HEK293 (cell line): ENCODE results near the gene GALNT2.
A peak's percentile ranks its signal among the peaks of the same experiment; 100 is the strongest.

ENCODE experiments used
- CTCF ChIA-PET: fragments of 350-600 bp; formaldehyde crosslinking; extraction: SDS; loops from one replicate; lab custom pipeline; 2021; ENCODE audit warnings: antibody characterized with exemption; lab: Yijun Ruan, JAX
- POLR2A ChIA-PET: fragments of 300-600 bp; formaldehyde crosslinking; extraction: SDS; loops from one replicate; lab custom pipeline; 2020; ENCODE audit warnings: antibody characterized with exemption, inconsistent platforms; lab: Yijun Ruan, JAX
- H3K27ac ChIP-seq: fragments of 200-500 bp; sonication (Bioruptor generic); 2 replicates; pipeline ENCODE4 v1.5.1; 2014; ENCODE audit warnings: low read depth, low read length, control low read depth, inconsistent platforms; ENCODE audit errors: extremely low read depth
- H3K36me3 ChIP-seq, 2 experiments: fragments of 200-500 bp in 1 of 2; sonication (Bioruptor generic) in 1 of 2; 1 replicate in 1 of 2; 2 replicates in 1 of 2; pipeline ENCODE4 v1.5.1; 2014 to 2017; ENCODE audit warnings: inconsistent platforms in 2 of 2, low read length in 2 of 2; ENCODE audit not compliant: control insufficient read depth in 2 of 2, insufficient read depth in 1 of 2
- H3K4me1 ChIP-seq: fragments of 200-500 bp; sonication (Bioruptor generic); 2 replicates; pipeline ENCODE4 v1.5.1; 2014; ENCODE audit warnings: mild to moderate bottlenecking, low read length, inconsistent platforms; ENCODE audit not compliant: control insufficient read depth, insufficient read depth
- H3K4me3 ChIP-seq: 2 replicates; pipeline ENCODE4 v1.5.1; 2011; ENCODE audit warnings: low read depth, mild to moderate bottlenecking, control low read depth, low read length, moderate library complexity
- H3K9me3 ChIP-seq: fragments of 200-500 bp; sonication (Bioruptor generic); 2 replicates; pipeline ENCODE4 v1.5.1; 2014; ENCODE audit warnings: low read depth, low read length, inconsistent platforms; ENCODE audit not compliant: control insufficient read depth, insufficient read depth
- FEZF1 ChIP-seq: fragments of 450-650 bp; formaldehyde crosslinking; IDR thresholded peaks from 2 replicates; pipeline ENCODE4 v1.5.1; 2016; ENCODE audit warnings: missing biosample characterization, missing genetic modification characterization
- GLIS1 ChIP-seq: fragments of 450-650 bp; formaldehyde crosslinking; IDR thresholded peaks from 2 replicates; pipeline ENCODE4 v1.5.1; 2016; ENCODE audit warnings: missing biosample characterization, missing genetic modification characterization
- IKZF3 ChIP-seq: fragments of 450-650 bp; IDR thresholded peaks from 2 replicates; pipeline ENCODE4 v1.5.0; 2018; ENCODE audit warnings: missing biosample characterization, mild to moderate bottlenecking, missing genetic modification characterization, moderate library complexity
- PRDM1 ChIP-seq: fragments of 450-650 bp; formaldehyde crosslinking; IDR thresholded peaks from 2 replicates; pipeline ENCODE4; 2016; ENCODE audit warnings: missing biosample characterization, missing genetic modification characterization
- PRDM6 ChIP-seq: fragments of 450-650 bp; formaldehyde crosslinking; IDR thresholded peaks from 2 replicates; pipeline ENCODE4 v1.5.1; 2017; ENCODE audit warnings: missing biosample characterization, missing genetic modification characterization
- SALL2 ChIP-seq: fragments of 450-650 bp; formaldehyde crosslinking; IDR thresholded peaks from 2 replicates; pipeline ENCODE4 v1.5.0; 2017; ENCODE audit warnings: missing biosample characterization, mild to moderate bottlenecking, missing genetic modification characterization, borderline replicate concordance
- SCRT1 ChIP-seq: fragments of 450-650 bp; formaldehyde crosslinking; IDR thresholded peaks from 2 replicates; pipeline ENCODE4 v1.5.1; 2016; ENCODE audit warnings: missing biosample characterization, missing genetic modification characterization, borderline replicate concordance
- SCRT2 ChIP-seq: fragments of 450-650 bp; formaldehyde crosslinking; IDR thresholded peaks from 2 replicates; pipeline ENCODE4 v1.5.1; 2016; ENCODE audit warnings: missing biosample characterization, missing genetic modification characterization
- YY1 ChIP-seq: fragments of 450-650 bp; formaldehyde crosslinking; IDR thresholded peaks from 2 replicates; pipeline ENCODE4 v1.5.1; 2018; ENCODE audit warnings: missing biosample characterization, missing genetic modification characterization
- ZBTB1 ChIP-seq: fragments of 450-650 bp; formaldehyde crosslinking; IDR thresholded peaks from 2 replicates; pipeline ENCODE4 v1.5.1; 2016; ENCODE audit warnings: missing biosample characterization, missing genetic modification characterization
- ZBTB6 ChIP-seq: fragments of 450-650 bp; formaldehyde crosslinking; IDR thresholded peaks from 2 replicates; pipeline ENCODE4 v1.5.1; 2017; ENCODE audit warnings: missing biosample characterization, missing genetic modification characterization
- ZNF140 ChIP-seq: fragments of 450-650 bp; formaldehyde crosslinking; IDR thresholded peaks from 2 replicates; pipeline ENCODE4 v1.5.1; 2016; ENCODE audit warnings: missing biosample characterization, missing genetic modification characterization
- ZNF146 ChIP-seq: fragments of 450-650 bp; formaldehyde crosslinking; IDR thresholded peaks from 2 replicates; pipeline ENCODE4 v1.5.1; 2016; ENCODE audit warnings: missing biosample characterization, missing genetic modification characterization
- ZNF184 ChIP-seq: fragments of 450-650 bp; IDR thresholded peaks from 2 replicates; pipeline ENCODE4 v1.5.1; 2018; ENCODE audit warnings: missing biosample characterization, mild to moderate bottlenecking, missing genetic modification characterization
- ZNF214 ChIP-seq: fragments of 450-650 bp; formaldehyde crosslinking; IDR thresholded peaks from 2 replicates; pipeline ENCODE4 v1.5.1; 2017; ENCODE audit warnings: missing biosample characterization, mild to moderate bottlenecking, missing genetic modification characterization, borderline replicate concordance
- ZNF221 ChIP-seq: fragments of 450-650 bp; formaldehyde crosslinking; IDR thresholded peaks from 2 replicates; pipeline ENCODE4 v1.5.1; 2017; ENCODE audit warnings: missing biosample characterization, missing genetic modification characterization, borderline replicate concordance
- ZNF292 ChIP-seq: fragments of 450-650 bp; formaldehyde crosslinking; IDR thresholded peaks from 2 replicates; pipeline ENCODE4 v1.5.1; 2016; ENCODE audit warnings: low read depth, missing biosample characterization, missing genetic modification characterization, borderline replicate concordance
- ZNF394 ChIP-seq: fragments of 450-650 bp; formaldehyde crosslinking; IDR thresholded peaks from 2 replicates; pipeline ENCODE4 v1.5.1; 2016; ENCODE audit warnings: missing biosample characterization, missing genetic modification characterization, mild to moderate bottlenecking, moderate library complexity, borderline replicate concordance
- ZNF639 ChIP-seq: fragments of 450-650 bp; formaldehyde crosslinking; IDR thresholded peaks from 2 replicates; pipeline ENCODE4 v1.5.1; 2016; ENCODE audit warnings: missing biosample characterization, missing genetic modification characterization
- ZNF670 ChIP-seq: fragments of 450-650 bp; formaldehyde crosslinking; IDR thresholded peaks from 2 replicates; pipeline ENCODE4 v1.5.1; 2016; ENCODE audit warnings: missing biosample characterization, missing genetic modification characterization, low read depth
- ZNF747 ChIP-seq: fragments of 450-650 bp; formaldehyde crosslinking; IDR thresholded peaks from 2 replicates; pipeline ENCODE4 v1.5.1; 2016; ENCODE audit warnings: missing biosample characterization, missing genetic modification characterization
- ZNF777 ChIP-seq: fragments of 450-650 bp; formaldehyde crosslinking; IDR thresholded peaks from 2 replicates; pipeline ENCODE4 v1.5.1; 2017; ENCODE audit warnings: missing biosample characterization, missing genetic modification characterization, borderline replicate concordance
- ZNF843 ChIP-seq: fragments of 450-650 bp; formaldehyde crosslinking; IDR thresholded peaks from 2 replicates; pipeline ENCODE4 v1.5.1; 2016; ENCODE audit warnings: missing biosample characterization, missing genetic modification characterization
- TF ChIP-seq, protein P1 (sequence below): fragments of 450-650 bp; formaldehyde crosslinking; IDR thresholded peaks from 2 replicates; pipeline ENCODE4 v1.5.1; 2016; ENCODE audit warnings: missing biosample characterization, missing genetic modification characterization

Gene GALNT2

GRCh38 chr1:230121950-230122349 lies 54.9 kb downstream of the GALNT2 start (continued):
- no peak for TF ChIP-seq YY1 (tag by site-specific recombination)
- TF ChIP-seq ZBTB6 (tag by site-specific recombination), result no peak

DNA sequence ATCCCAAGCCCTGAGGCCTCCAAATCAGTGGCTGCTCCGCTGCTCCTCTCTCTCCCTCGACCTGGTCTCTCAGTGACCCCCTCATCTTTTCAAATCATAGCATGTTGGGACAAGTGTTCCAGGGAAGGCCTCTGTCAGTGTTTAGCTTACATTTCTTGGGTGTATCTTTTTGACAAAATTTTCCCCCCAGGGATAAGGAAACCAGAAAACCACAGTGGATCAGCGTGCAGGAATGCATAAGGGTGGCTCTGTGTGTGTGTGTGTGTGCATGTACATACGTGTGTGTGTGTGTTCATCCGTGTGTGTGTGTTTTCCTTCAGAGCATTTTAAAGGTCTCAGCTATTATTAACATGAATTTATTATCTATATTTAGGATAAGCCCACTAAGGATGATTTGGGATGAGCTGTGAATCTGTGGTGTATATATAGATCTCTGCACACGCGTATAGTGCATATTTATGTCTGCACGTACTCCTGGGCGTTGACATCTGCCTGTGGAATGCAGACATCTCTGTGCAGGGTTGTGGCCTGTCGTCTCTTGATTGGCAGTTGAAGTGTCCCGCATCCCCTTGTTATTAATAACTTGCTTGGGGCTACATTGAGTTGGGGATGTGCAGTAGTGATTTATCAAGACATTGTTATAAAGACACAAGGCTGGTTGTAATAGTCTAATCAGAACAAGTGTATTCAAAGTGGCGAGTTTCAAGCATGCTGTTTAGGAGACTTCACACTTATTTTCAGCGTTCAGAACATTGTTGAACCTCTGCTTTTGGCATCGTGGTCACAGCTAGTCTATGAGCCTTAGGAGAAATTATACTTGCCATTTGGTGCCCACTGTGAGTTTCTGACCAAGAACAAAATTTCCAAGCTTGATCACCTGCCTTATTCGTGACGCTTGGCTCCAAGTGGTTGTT lies 55.6 kb downstream of the GALNT2 start:
- Histone ChIP-seq H3K9me3 (no peaks in the 10 kb centered on the region), H3K4me3 (no peak overlapping the region), H3K36me3 (no peaks in the 10 kb centered on the region), H3K27ac (no peak overlapping the region), H3K4me1 (no peaks in the 10 kb centered on the region)
- ChIA-PET POLR2A (no interaction called here), CTCF (interaction anchor here (0.5 to 4.8 kb wide), 12 partner anchors 7 to 1809 kb away, joined by 3 to 18 read pairs (median 3); no protein-coding TSS in a partner anchor)
- TF ChIP-seq ZNF214 (tag by site-specific recombination) (no peak), SALL2 (tag by site-specific recombination) (no peak), PRDM1 (tag by site-specific recombination) (no peak), ZNF140 (tag by site-specific recombination) (no peak), ZBTB1 (tag by site-specific recombination) (no peak), IKZF3 (tag by site-specific recombination) (no peak), FEZF1 (no peak), GLIS1 (tag by site-specific recombination) (no peak), PRDM6 (tag by site-specific recombination) (no peak)
- TF ChIP-seq, protein P1, sequence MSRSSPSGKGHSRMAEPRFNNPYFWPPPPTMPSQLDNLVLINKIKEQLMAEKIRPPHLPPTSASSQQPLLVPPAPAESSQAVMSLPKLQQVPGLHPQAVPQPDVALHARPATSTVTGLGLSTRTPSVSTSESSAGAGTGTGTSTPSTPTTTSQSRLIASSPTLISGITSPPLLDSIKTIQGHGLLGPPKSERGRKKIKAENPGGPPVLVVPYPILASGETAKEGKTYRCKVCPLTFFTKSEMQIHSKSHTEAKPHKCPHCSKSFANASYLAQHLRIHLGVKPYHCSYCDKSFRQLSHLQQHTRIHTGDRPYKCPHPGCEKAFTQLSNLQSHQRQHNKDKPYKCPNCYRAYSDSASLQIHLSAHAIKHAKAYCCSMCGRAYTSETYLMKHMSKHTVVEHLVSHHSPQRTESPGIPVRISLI (tag by site-specific recombination), result no peak

DNA sequence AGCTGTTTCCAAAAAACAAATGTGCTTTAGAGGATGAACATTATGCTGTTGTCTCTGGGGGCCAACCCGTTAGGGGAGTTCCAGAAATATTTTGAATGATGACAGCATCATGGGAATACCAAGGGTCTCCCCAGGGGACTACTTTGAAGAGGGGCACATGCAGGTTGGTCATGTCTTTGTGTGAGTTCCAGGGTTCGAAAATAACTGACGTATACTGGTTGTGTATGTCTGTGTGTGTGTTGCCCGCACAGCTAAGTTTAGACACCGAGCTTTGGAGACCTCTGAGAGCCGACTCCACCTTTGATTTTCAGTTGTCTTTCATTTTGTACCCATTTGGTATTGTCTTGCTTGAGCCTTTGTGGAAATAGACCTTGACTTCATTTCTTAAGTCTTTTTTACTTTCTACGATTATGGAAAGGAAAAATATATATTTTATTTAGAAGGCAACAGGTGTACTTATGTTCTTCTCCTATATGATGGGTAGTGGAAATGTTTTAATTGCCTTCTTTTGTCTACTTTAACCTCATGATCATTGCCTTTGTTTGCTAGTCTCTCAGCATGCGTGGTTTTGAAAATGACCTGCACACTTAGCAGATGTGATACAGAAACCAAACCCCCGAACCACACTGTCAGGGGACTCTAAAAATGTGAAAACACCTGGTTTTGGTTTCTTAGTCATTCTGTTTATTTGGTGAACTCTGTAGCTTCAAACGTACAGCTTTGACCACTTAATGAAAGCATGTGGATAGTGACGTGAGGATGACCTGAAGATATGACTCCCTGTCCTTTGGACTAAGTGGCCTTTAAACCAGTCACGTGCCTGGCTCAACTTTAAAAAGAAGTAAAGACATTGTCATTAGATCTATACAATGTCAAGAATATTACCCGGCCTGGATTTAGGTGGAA lies 56.5 kb downstream of the GALNT2 start:
- ChIA-PET CTCF (interaction anchor here (0.6 to 4.8 kb wide), 5 partner anchors 10 to 1808 kb away, joined by 3 to 18 read pairs (median 3); no protein-coding TSS in a partner anchor), POLR2A (interaction anchor here (1.5 kb wide), 1 partner anchor 10 kb away, joined by 3 read pairs; no protein-coding TSS in a partner anchor)
- Histone ChIP-seq H3K36me3 (no peaks in the 10 kb centered on the region), H3K4me1 (no peaks in the 10 kb centered on the region), H3K27ac (no peak overlapping the region), H3K9me3 (no peaks in the 10 kb centered on the region), H3K4me3 (no peak overlapping the region)
- no peak for TF ChIP-seq ZNF146 (tag by site-specific recombination)
- TF ChIP-seq ZNF394 (tag by site-specific recombination), result no peak
- no peak for TF ChIP-seq ZNF221
- TF ChIP-seq ZNF292 (tag by site-specific recombination), result no peak
- peak; percentile 77 for TF ChIP-seq SCRT2 (tag by site-specific recombination)
- no peak for TF ChIP-seq ZNF670 (tag by site-specific recombination)
- TF ChIP-seq ZNF843, result no peak
- TF ChIP-seq ZNF639, result no peak
- TF ChIP-seq ZNF777 (tag by site-specific recombination), result no peak
- TF ChIP-seq ZNF184 (tag by site-specific recombination), result no peak
- TF ChIP-seq ZNF747 (tag by site-specific recombination), result no peak
- TF ChIP-seq SCRT1 (tag by site-specific recombination), result 0 out of 2 replicates have a peak, but pooled peaks have one; percentile 23
